Mesothelial cell of epicardium (in vitro differentiated cells): ENCODE data around the gene KDM4B. TPM values are rescaled to one million over a fixed set of nuclear protein-coding genes. Genes with fewer than 3 reads are reported as not detected.

Experiments
- DNase-seq, 2 experiments: peaks; one replicate each; pipeline ENCODE4 v3.0.0; 2021; ENCODE audit warnings: low spot score in 2 of 2; ENCODE audit not compliant: unreplicated experiment in 2 of 2
- H3K27ac Mint-ChIP-seq: 2 replicates; pipeline ENCODE4 v1.8.0; 2021; ENCODE audit warnings: mixed read lengths
- H3K27me3 Mint-ChIP-seq: 2 replicates; pipeline ENCODE4 v1.8.0; 2021; ENCODE audit warnings: low read depth, mixed read lengths
- H3K36me3 Mint-ChIP-seq: 2 replicates; pipeline ENCODE4 v1.8.0; 2021; ENCODE audit warnings: mixed read lengths
- H3K4me1 Mint-ChIP-seq: 2 replicates; pipeline ENCODE4 v1.8.0; 2021; ENCODE audit warnings: mixed read lengths
- H3K4me3 Mint-ChIP-seq: 2 replicates; pipeline ENCODE4 v1.8.0; 2021; ENCODE audit warnings: mild to moderate bottlenecking, moderate library complexity, mixed read lengths
- H3K9me3 Mint-ChIP-seq: 2 replicates; pipeline ENCODE4 v1.8.0; 2021; ENCODE audit warnings: mixed read lengths
- CTCF ChIP-seq: fragments of 200-600 bp; sonication (generic); IDR thresholded peaks from one replicate; pipeline ENCODE4 v1.5.0; 2021; ENCODE audit warnings: antibody characterized with exemption; ENCODE audit not compliant: unreplicated experiment
- total RNA-seq: library from RNA; stranded (reverse); gene quantifications from 3 replicates; pipeline ENCODE4 v1.2.1, GENCODE V29; 2021

The KDM4B gene
- total RNA-seq, 1 donor from 2014 or later: 80.5 TPM

- Mint-ChIP-seq H3K4me1 (no peaks in the 10 kb centered on the region), H3K27ac (no peak overlapping the region), H3K9me3 (no peaks in the 10 kb centered on the region), H3K27me3 (no peaks in the 10 kb centered on the region), H3K36me3 (peaks cover 6% of the 10 kb centered on the region), H3K4me3 (no peak overlapping the region)
- no peak for DNase-seq
- TF ChIP-seq CTCF: no peak
Observed at GRCh38 chr19:5013761-5014160, 44.8 kb downstream of the KDM4B start.

GRCh38 chr19:5014941-5015340 lies 46.0 kb downstream of the KDM4B start:
- Mint-ChIP-seq H3K9me3 (no peaks in the 10 kb centered on the region), H3K27me3 (no peaks in the 10 kb centered on the region), H3K4me1 (no peaks in the 10 kb centered on the region), H3K27ac (no peak overlapping the region), H3K4me3 (no peak overlapping the region), H3K36me3 (peaks cover 6% of the 10 kb centered on the region)
- TF ChIP-seq CTCF: no peak
- no peak for DNase-seq

GRCh38 chr19:5016268-5016667 lies 47.4 kb downstream of the KDM4B start:
- Mint-ChIP-seq H3K36me3 (peaks cover 10% of the 10 kb centered on the region), H3K27ac (no peak overlapping the region), H3K4me1 (no peaks in the 10 kb centered on the region), H3K9me3 (no peaks in the 10 kb centered on the region), H3K4me3 (no peak overlapping the region), H3K27me3 (no peaks in the 10 kb centered on the region)
- DNase-seq: no peak
- TF ChIP-seq CTCF: no peak

GRCh38 chr19:5016781-5017180 lies 47.9 kb downstream of the KDM4B start:
- Mint-ChIP-seq H3K27ac (no peak overlapping the region), H3K27me3 (no peaks in the 10 kb centered on the region), H3K4me3 (no peak overlapping the region), H3K9me3 (no peaks in the 10 kb centered on the region), H3K4me1 (no peaks in the 10 kb centered on the region), H3K36me3 (peaks cover 10% of the 10 kb centered on the region)
- no peak for TF ChIP-seq CTCF
- no peak for DNase-seq

GRCh38 chr19:5017235-5017634 lies 48.3 kb downstream of the KDM4B start:
- no peak for TF ChIP-seq CTCF
- Mint-ChIP-seq H3K4me3 (no peak overlapping the region), H3K27me3 (no peaks in the 10 kb centered on the region), H3K27ac (no peak overlapping the region), H3K9me3 (no peaks in the 10 kb centered on the region), H3K36me3 (peaks cover 10% of the 10 kb centered on the region), H3K4me1 (no peaks in the 10 kb centered on the region)
- DNase-seq: no peak
